Subcutaneous adipose tissue (tissue), 4 donors: ENCODE results near the gene RNH1. TPM values are rescaled to one million over a fixed set of nuclear protein-coding genes. Genes with fewer than 3 reads are reported as not detected.

ENCODE experiments used
- CTCF ChIP-seq: fragments of 450-650 bp; IDR thresholded peaks from one replicate; pipeline ENCODE4 v1.5.1; 2016; ENCODE audit warnings: low read depth, mild to moderate bottlenecking, control low read depth, antibody characterized with exemption, moderate library complexity
- total RNA-seq, 4 donors: library from RNA; depleted of rRNA; stranded (reverse); fragments of >200 nt; gene quantifications; one replicate each; pipeline ENCODE4 v1.1.0, GENCODE V29; 2016

Gene RNH1
- total RNA-seq, 4 donors from 2014 or later, result 108 to 290 (median 245) TPM

- no peak for TF ChIP-seq CTCF
Measured at GRCh38 chr11:459511-460220, 47.4 kb downstream of the RNH1 start.

GRCh38 chr11:457111-457760 is 49.8 kb downstream of the RNH1 start:
- TF ChIP-seq CTCF, result no peak

GRCh38 chr11:456533-456932 is 50.5 kb downstream of the RNH1 start:
- TF ChIP-seq CTCF, result no peak

GRCh38 chr11:455566-456147 is 51.4 kb downstream of the RNH1 start:
- TF ChIP-seq CTCF, result no peak

GRCh38 chr11:454801-455565 is 52.1 kb downstream of the RNH1 start:
- TF ChIP-seq CTCF, result no peak

GRCh38 chr11:454043-454442 is 53.0 kb downstream of the RNH1 start:
- no peak for TF ChIP-seq CTCF

- no peak for TF ChIP-seq CTCF
Measured at GRCh38 chr11:453564-453963, 53.5 kb downstream of the RNH1 start.
